Kidney epithelial cell (primary cell): Measurements from ENCODE around the gene NPIPA2. TPM values are rescaled to one million over a fixed set of nuclear protein-coding genes. Genes with fewer than 3 reads are reported as not detected.
"Not testable (repeated sequence)": the region's sequence is repeated elsewhere in the genome, so short reads cannot be mapped to it uniquely, and the experiment has no call there.

Experiments used
- DNase-seq: peaks from one replicate; pipeline ENCODE4 v3.0.0-alpha.2; 2010; ENCODE audit warnings: low read depth
- H3K27me3 ChIP-seq: 2 replicates; pipeline ENCODE4 v1.6.0; 2011; ENCODE audit warnings: low read length; ENCODE audit not compliant: control insufficient read depth, insufficient read depth
- H3K36me3 ChIP-seq: 2 replicates; pipeline ENCODE4 v1.5.1; 2011; ENCODE audit warnings: low read length; ENCODE audit not compliant: control insufficient read depth, insufficient read depth
- H3K4me3 ChIP-seq: 2 replicates; pipeline ENCODE4 v1.5.1; 2011; ENCODE audit warnings: low read depth, mild to moderate bottlenecking, control low read depth, low read length
- total RNA-seq: library from RNA; depleted of rRNA; stranded (reverse); fragments of >200 nt; gene quantifications from 2 replicates; pipeline ENCODE4 v1.2.3, GENCODE V29; 2015

The NPIPA2 gene
- total RNA-seq, 1 donor from 2014 or later, result 1.2 TPM

- DNase-seq, H3K36me3 ChIP-seq, H3K4me3 ChIP-seq, H3K27me3 ChIP-seq: not testable (repeated sequence)
Measured at GRCh38 chr16:14790320-14790956, 48.1 kb downstream of the NPIPA2 start.

GRCh38 chr16:14792914-14793313 is 50.6 kb downstream of the NPIPA2 start:
- H3K4me3 ChIP-seq, DNase-seq, H3K36me3 ChIP-seq, H3K27me3 ChIP-seq: not testable (repeated sequence)

- not testable (repeated sequence) for H3K4me3 ChIP-seq, H3K36me3 ChIP-seq, H3K27me3 ChIP-seq, DNase-seq
Measured at GRCh38 chr16:14797558-14797957, 55.2 kb downstream of the NPIPA2 start.

GRCh38 chr16:14803577-14803976 is 61.2 kb downstream of the NPIPA2 start:
- not testable (repeated sequence) for H3K36me3 ChIP-seq, H3K4me3 ChIP-seq, DNase-seq, H3K27me3 ChIP-seq

- H3K4me3 ChIP-seq, H3K27me3 ChIP-seq, H3K36me3 ChIP-seq: not testable (repeated sequence)
- peak; percentile 0 for DNase-seq
Measured at GRCh38 chr16:14807184-14807678, 64.9 kb downstream of the NPIPA2 start.

- H3K36me3 ChIP-seq, H3K4me3 ChIP-seq, DNase-seq, H3K27me3 ChIP-seq: not testable (repeated sequence)
Measured at GRCh38 chr16:14813890-14814289, 71.6 kb downstream of the NPIPA2 start.

Other genes with a start within 250 kb of the NPIPA2 start
- gene PARN, start 112.3 kb upstream of the NPIPA2 start, total RNA-seq, result 25.5 and 28.0 TPM in 2 replicates
- 102 and 111 TPM in 2 replicates for gene BFAR, start 109.6 kb upstream of the NPIPA2 start, total RNA-seq
- not detected in 2 replicates for gene PLA2G10, start 48.2 kb upstream of the NPIPA2 start, total RNA-seq
- 1.0 and 2.9 TPM in 2 replicates for gene NPIPA3, start 39.1 kb upstream of the NPIPA2 start, total RNA-seq
- 60.8 and 63.2 TPM in 2 replicates for gene NOMO1, start 91.2 kb downstream of the NPIPA2 start, total RNA-seq
- gene NPIPA1, start 194.9 kb downstream of the NPIPA2 start, total RNA-seq, result 26.4 and 28.2 TPM in 2 replicates
- gene PDXDC1, start 232.5 kb downstream of the NPIPA2 start, total RNA-seq, result 53.0 and 55.5 TPM in 2 replicates